Eye (tissue), 1 donor: ENCODE measurements around the gene ANO9.
A peak's percentile ranks its signal among the peaks of the same experiment; 100 is the strongest.
"Not testable (repeated sequence)": the region's sequence is repeated elsewhere in the genome, so short reads cannot be mapped to it uniquely, and the experiment has no call there.

Experiments used
- DNase-seq: peaks from one replicate; pipeline ENCODE4 v3.0.0-alpha.2; 2015

Gene ANO9

GRCh38 chr11:414318-414857 is 27.4 kb downstream of the ANO9 start:
- no peak for DNase-seq

DNA sequence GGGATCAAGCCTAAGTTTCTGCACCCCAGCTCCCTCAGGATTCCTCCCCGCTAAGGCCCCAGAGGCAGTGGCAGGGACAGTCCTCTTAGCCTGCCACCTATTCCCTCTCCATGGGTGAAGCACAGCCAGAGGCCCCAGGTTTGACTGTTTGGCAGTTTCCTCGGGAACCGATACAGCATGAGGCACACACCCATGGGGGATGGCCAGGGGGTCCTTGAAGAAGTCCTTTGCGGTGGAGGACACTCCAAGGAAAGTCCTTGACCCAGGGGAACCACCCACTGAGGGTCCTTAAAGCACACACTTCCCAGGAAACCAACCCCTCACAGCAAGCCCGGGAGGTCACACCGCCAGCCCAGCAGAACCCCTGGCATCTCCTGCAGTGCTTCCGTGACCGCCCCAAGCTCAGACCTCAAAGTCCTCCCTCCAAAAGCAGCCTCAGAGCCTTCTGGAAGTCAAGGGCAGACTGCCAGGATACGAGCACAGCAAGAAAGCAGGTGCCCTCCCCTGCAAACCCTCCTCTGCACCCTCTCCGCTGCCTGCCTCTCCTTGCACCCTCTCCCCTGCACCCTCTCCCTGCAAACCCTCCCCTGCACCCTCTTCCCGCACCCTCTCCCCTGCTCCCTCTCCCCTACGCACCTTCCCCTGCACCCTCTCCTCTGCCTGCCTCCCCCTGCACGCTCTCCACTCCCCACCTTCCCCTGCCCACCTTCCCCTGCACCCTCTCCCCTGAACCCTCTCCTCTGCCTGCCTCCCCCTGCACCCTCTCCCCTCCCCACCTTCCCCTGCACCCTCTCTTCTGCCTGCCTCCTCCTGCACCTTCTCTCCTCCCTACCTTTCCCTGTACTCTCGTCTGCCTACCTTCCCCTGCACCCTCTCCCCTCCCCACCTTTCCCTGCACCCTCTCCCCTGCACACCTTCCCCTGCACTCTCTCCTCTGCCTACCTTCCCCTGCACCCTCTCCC is 28.4 kb downstream of the ANO9 start:
- no peak for DNase-seq

- DNase-seq = no peak
Measured at GRCh38 chr11:412641-413119, 29.1 kb downstream of the ANO9 start.

GRCh38 chr11:411520-411919 is 30.3 kb downstream of the ANO9 start:
- not testable (repeated sequence) for DNase-seq

- not testable (repeated sequence) for DNase-seq
Measured at GRCh38 chr11:410711-411110, 31.1 kb downstream of the ANO9 start.

- DNase-seq = no peak
Measured at GRCh38 chr11:409600-410483, 32.0 kb downstream of the ANO9 start.

GRCh38 chr11:409008-409599 is 32.7 kb downstream of the ANO9 start:
- no peak for DNase-seq

DNA sequence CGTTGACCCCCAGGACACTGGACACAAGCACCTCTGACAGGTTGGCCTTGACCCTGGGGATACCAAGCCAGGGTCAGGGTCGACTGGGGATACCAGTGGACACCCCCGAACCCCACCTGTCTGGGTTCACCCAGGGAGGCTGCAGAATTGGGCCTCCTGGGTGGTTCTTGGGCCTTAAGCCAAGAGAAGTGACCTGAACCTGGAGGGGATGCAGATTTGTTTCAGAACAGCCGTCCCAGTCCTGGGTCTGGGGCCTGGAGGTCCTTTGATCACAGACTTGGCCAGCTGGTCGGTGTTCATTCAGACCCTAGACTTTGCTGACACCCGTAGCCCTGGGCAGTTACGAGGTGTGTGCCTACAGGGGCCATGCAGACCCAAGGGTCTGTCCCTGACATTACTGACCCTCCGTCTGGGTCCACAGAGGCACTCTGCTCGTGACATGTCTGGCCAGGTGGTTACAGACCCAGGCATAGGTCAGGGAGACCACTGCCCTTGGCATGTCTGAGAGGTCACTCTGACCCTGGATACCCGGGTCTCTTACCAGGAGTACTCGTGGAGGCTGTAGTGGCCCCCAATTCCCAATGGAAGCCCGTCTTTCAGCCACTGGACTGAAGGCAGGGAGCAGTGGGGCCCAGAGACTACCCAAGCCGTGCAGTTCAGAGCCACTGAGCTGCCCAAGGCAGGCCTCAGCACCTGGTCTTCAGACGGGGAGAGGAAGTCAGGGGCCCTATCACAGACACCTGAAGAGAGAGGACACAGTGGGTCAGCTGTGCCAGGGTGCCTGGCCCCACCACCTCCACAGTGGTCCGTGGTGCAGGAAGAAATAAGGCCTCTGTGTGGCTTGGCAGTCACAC is 33.4 kb downstream of the ANO9 start:
- no peak for DNase-seq

GRCh38 chr11:407651-408123 is 34.1 kb downstream of the ANO9 start:
- no peak for DNase-seq

GRCh38 chr11:406796-407650 is 34.8 kb downstream of the ANO9 start:
- DNase-seq = peak; percentile 87

- DNase-seq = no peak
Measured at GRCh38 chr11:405954-406795, 35.6 kb downstream of the ANO9 start.

- no peak for DNase-seq
Measured at GRCh38 chr11:405323-405953, 36.4 kb downstream of the ANO9 start.

DNA sequence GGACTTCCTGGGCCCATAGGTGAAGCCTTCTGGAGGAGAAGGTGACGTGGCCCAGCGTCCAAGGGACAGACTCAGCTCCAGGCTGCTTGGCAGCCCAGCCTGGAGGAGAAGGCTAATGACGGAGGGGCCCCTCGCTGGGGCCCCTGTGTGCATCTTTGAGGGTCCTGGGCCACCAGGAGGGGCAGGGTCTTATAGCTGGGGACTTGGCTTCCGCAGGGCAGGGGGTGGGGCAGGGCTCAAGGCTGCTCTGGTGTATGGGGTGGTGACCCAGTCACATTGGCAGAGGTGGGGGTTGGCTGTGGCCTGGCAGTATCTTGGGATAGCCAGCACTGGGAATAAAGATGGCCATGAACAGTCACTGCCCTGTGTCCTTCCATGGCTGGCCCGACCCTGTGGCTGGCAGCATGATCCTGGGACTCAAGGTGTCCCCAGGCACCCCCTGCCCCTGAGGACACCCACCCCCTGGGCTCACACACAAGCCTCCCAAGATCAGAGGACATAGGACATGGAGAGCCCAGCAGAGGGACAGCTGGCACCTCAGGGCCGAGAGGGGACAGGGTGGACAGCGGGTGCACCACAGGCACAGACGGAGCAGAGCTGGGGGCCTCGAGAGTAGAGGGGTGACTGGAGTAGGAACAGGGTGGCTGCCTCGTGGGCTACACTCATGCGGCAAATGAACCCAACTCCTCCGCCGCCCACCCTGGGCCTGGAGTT is 37.1 kb downstream of the ANO9 start:
- DNase-seq = no peak

GRCh38 chr11:403761-404431 is 37.9 kb downstream of the ANO9 start:
- no peak for DNase-seq

- DNase-seq = no peak
Measured at GRCh38 chr11:403021-403760, 38.6 kb downstream of the ANO9 start.

- DNase-seq = not testable (repeated sequence)
Measured at GRCh38 chr11:401196-401595, 40.6 kb downstream of the ANO9 start.

GRCh38 chr11:400241-400689 is 41.5 kb downstream of the ANO9 start:
- DNase-seq = no peak
